Stimulated activated CD8-positive, alpha-beta memory T cell treated with anti-CD3 and anti-CD28 coated beads, Interleukin-12 subunit alpha, Interleukin-12 subunit beta, amount 100 ng/mL, for 4 hours (primary cell): ENCODE measurements around the gene PROM2.
"Not testable (repeated sequence)": the region's sequence is repeated elsewhere in the genome, so short reads cannot be mapped to it uniquely, and the experiment has no call there.

Experiments
- DNase-seq: peaks from one replicate; pipeline ENCODE4 v3.0.0-alpha.2; 2020; ENCODE audit warnings: low read depth

The PROM2 gene

DNA sequence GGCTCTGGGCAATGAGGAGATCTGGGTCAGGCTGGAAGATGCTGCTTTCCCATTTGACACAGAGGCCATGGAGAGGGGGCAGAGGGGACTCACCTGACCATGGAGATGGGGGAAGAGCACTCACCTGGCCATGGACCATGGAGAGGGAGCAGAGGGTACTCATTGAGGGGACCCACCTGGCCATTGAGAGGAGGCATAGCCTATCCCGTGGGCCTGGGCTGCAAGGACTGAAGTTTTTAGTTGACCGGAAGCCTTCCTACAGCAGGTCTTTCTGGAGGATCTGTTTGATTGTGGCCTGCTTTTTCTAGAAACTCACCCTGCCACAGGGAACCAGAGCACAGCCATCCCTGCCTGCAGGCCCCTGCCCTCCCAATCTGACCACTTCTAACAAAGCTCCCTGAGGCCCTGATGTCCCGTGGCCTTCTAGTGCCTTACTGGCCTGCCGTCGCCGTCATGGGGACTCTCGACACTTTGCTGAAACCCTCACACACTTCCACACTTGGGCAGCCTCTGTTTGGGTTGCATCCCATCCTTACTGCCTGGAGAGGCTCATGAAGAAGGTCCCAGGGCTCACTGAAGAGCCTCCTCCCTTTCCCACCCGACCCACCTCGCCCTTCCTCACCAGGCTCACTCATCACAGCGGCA lies 5.1 kb upstream of the PROM2 start:
- DNase-seq, result no peak

GRCh38 chr2:95269745-95270144 lies 4.5 kb upstream of the PROM2 start:
- not testable (repeated sequence) for DNase-seq

GRCh38 chr2:95270541-95271081 lies 3.6 kb upstream of the PROM2 start:
- no peak for DNase-seq

GRCh38 chr2:95271381-95271971 lies 2.8 kb upstream of the PROM2 start:
- DNase-seq, result no peak

- DNase-seq, result no peak
These were observed 1.9 kb upstream of the PROM2 start for GRCh38 chr2:95272299-95272751.

DNA sequence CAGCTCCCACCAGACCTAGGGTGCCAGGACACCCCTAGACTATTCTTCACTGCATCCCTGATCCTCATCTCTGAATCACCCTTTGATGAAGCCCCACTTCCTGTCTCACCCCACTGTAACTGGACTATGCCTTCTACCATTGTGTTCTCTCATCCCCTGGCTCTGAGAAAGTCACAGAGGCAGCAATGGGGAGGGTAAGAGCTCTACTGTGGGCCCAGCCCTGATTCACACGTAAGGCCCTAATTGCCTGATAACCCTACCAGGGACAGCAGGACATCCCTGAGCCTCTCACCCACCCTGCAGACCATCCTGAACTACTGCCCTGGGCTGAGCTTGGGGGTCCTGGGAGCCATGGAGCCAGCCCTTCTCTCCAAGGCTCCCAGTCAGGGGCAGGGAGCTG lies 1.5 kb upstream of the PROM2 start:
- no peak for DNase-seq

DNA sequence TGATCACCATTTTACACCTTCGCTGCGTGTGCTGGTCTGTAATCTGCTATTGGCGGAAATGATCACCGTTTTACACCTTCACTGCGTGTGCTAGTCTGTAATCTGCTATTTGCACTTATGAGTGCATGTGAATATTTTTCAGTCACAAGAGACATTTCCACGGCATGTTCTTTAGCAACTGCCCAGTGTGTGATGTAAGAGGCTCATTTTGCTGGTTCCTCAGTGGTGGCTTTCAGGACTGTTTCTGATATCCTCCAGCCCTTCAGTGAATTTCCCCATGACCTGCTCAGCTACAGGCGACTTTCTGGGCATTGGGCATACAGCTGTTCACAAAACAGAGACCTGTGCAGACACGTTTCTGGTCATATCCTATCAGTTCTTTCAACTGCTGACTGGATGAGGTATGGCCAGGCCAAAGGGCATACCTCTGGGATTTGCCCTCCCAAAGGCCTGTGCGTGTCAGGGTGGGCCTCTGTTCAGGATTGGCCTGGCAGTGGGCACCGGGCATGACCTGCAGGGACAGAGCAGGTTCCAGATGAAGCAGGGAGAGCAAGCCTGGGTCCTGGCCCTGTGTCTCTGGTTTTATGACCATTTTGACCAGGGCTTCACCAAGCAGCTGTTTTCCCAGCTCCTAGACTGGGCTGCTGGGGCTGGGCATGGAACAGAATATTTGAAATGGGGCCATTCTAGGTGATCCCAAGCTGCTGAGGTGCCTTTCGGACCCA lies 521 bp upstream of the PROM2 start:
- no peak for DNase-seq

DNA sequence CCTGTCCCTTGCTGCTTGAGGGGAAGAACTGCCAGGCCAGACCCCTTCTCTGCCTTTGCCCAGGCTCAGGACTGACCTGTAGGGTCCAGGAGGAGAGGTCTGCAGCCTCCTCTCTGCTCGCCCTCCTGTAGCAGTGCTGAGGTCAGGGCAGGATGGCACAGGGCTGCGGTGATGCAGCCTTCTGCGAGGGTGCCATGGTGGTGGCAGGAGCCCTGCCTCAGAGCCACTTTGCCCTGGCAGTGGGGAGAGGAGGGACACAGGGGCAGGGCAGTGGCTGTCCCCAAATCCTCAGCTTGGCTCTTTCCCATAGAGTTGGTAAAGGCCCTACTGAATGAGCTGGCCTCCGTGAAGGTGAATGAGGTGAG lies 884 bp downstream of the PROM2 start:
- no peak for DNase-seq

- DNase-seq, result no peak
These were observed 1.5 kb downstream of the PROM2 start for GRCh38 chr2:95275601-95276243.

GRCh38 chr2:95276244-95276887 lies 2.1 kb downstream of the PROM2 start:
- DNase-seq, result no peak

DNA sequence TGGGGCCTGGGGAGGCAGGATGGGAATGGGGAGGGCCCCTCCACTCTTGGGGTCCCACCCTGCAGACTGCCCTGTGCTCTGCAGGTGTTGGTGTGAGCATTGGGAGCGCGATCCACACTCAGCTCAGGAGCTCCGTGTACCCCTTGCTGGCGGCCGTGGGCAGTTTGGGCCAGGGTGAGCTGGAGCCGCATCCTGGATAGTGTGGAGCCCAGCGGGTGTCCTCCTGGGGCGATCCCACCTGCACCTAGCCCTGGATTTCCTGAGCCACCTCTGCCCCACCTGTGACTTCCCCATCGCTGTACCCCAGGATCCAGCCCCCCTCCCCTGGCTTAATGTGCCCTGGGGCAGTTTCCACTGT lies 2.6 kb downstream of the PROM2 start:
- DNase-seq, result no peak

DNA sequence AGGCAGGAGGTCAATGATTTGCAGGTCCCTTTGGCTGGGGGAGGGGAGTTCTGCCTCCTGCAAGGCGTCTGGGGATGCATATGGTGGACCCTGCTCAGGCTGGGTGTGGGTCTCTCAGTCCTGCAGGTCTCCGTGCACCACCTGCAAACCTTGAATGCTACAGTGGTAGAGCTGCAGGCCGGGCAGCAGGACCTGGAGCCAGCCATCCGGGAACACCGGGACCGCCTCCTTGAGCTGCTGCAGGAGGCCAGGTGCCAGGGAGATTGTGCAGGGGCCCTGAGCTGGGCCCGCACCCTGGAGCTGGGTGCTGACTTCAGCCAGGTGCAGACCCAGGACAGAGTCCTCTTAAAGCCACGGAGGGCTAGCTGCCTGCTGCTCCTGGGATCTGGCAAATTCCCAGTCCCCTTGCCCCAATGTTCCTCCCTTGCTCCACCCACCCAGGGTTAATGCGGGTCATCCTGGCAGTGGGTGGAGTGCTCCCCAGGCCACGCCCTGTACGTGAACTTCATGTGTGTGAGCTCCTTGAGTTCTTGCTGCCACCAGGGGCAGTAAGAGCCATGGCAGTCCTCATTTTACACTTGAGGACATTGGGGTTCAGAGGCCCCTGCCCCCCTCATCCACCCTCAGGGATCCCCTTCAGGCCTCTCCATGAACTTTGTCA lies 3.1 kb downstream of the PROM2 start:
- no peak for DNase-seq

DNA sequence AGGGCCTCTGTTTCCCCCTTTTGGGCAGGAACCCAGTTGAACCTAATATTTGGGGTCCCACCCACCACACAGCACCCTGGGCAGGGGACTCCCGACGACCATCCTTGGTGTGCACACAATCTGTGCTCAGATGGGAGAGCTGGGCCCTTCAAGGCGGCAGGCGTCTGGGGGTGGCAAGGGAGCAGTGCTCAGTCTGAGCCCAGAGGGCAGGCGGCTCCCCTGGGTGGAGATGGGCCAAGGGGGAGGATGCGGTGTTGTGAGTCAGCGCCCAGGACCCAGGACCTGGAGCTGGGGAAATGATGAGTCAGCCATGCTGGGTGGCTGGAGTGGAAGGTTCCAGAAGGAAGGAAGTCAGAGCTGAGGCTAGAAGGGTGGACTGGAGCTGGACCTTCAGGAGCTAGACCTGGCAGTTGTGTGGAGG lies 3.8 kb downstream of the PROM2 start:
- no peak for DNase-seq

DNA sequence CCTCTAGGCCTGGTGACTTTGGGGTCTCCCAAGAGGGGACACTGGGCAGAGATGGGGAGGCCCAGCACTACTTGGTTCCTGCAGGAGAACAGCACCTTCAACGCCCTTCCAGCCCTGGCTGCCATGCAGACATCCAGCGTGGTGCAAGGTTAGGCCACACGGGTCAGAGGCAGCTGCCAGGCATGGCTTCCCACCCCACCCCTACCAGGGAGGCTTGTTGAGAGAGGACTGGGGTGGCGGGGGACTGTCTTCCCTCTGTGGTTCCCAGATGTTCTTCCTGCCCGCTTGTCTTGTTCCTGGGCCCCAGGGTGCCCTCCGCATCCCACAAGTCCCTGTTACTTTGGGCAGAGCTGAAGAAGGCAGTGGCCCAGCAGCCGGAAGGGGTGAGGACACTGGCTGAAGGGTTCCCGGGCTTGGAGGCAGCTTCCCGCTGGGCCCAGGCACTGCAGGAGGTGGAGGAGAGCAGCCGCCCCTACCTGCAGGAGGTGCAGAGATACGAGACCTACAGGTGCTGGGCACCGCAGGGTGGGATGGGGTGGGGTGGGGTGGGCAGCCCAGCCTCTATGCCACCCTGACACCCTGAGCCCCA lies 4.5 kb downstream of the PROM2 start:
- DNase-seq, result no peak

GRCh38 chr2:95279435-95280035 lies 5.3 kb downstream of the PROM2 start:
- no peak for DNase-seq

DNA sequence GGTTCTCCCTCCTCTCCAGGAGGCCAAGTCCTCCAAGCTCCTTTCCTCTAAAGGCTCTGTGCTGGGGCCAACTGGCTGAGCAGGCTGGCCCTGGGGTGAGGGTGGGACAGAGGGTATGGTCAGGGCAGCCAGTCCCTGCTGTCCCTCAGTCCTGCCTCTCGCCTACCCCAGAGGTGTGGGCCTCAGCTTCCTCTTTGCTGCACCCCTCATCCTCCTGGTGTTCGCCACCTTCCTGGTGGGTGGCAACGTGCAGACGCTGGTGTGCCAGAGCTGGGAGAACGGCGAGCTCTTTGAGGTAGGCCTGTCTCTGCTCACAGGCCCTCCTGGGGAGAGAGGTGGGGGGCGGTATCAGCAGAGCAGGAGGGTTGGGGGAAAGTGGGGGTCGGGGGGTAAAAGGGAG lies 6.8 kb downstream of the PROM2 start:
- no peak for DNase-seq

GRCh38 chr2:95281786-95282185 lies 7.5 kb downstream of the PROM2 start:
- no peak for DNase-seq

DNA sequence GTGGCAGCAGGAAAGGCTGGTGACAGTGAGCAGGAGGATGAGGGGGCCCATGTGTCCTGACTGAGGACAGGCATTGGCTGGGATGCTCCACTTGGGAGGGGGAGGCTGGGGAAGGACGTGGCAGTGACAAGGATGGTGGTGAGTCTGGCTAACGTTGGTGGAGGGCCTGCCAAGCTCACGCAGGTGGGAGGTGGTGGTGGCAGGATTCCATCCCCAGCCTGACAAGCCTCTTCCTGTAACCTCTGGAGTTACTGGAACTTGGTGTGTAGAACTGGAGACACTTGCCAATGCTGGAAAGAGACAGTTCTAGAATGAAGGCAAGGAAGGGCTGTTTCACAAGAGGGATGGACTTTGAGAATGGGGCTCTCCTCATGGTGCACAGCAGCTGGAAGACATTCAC lies 8.2 kb downstream of the PROM2 start:
- no peak for DNase-seq

- DNase-seq, result no peak
These were observed 9.3 kb downstream of the PROM2 start for GRCh38 chr2:95283562-95283961.

- no peak for DNase-seq
These were observed 10.8 kb downstream of the PROM2 start for GRCh38 chr2:95284886-95285541.
